NCI-H2107 treated with DMSO at 0.1 percent for 48 hours (cell line): ENCODE measurements around the gene ENOX1.

ENCODE experiments used
- DNase-seq: peaks from one replicate; lab custom pipeline; 2025; ENCODE audit not compliant: unreplicated experiment; lab: John Stamatoyannopoulos, UW

The ENOX1 gene

DNA sequence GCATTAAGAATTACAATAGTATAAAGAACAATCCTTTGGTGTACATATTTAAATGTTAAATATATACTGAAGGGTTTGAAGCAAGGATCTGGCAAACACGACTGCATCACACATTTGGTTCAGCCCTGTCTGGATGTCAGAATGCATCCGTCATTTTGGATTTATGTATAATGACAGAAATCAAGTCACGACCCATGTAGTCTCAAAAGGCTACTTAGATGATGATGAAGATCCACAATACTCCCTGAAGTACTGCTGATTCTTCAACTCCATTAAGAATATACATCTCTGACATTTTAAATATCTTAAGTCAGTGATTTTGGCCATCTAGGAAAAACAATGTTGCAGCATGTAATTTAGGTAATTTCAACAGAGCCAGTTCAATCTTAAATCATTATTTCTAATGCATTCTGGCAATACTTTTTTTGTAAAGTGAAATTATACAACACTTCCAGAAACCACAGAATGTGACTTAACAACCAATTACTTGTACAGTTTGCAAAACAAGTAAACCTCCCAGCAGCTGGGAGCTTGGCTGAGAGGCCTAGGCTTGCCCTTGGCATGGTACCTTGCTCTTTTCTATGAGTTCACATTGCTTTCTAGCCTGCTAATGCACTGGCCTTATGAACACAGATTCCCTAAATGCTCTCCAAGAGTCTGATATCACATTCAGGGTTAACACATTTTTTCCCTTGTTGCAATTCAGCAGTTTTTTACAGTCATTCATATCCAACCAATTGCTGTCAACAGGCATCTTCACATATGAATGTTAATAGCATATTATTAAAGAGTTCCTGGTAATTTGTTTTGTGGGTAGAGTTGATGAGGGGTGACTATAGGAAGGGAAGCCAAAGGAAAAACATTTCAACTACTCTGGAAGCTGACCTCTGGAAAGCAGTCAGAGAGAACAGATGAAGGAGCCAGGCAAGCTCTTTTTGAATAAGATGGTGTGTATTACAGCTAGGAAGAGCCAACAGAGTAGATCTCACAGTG is 175.2 kb downstream of the ENOX1 start:
- no peak for DNase-seq

DNA sequence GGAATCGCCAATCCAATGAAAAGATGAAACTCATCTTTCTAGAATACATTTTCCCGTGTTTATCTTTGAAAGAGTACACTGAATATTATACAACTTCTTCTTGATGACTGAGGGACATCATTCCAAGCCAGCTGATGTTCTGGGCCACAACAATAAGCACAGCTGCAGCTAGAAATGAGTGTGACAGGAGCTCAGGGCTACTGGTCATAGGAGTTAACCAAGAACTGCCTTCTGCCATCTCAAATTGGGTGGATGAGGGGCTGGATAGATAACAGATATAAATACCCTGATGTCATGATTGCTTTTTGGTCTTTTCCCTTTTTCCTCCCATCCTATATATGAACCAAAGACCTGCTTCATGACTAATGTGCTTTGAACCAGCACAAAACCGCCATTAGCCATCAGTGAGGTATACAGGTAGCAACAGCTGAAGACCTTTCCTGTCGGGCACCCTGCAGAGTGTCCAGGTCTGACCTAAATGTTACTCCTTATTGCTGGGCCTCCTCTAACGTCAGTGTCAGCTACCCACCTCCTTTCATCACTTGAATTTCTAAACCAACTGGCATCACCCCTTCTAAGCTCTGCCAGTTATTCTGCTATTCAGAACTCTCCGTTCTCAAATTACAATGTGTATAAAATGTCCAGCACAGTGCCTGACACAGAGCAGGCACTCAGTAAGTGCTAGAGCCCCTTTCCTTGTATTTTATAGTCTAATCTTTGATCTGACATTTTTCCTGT is 178.2 kb downstream of the ENOX1 start:
- peak; percentile 10 for DNase-seq

- no peak for DNase-seq
Measured at GRCh38 chr13:43597599-43597945, 189.2 kb downstream of the ENOX1 start.

GRCh38 chr13:43596924-43597598 is 189.7 kb downstream of the ENOX1 start:
- DNase-seq: no peak

DNA sequence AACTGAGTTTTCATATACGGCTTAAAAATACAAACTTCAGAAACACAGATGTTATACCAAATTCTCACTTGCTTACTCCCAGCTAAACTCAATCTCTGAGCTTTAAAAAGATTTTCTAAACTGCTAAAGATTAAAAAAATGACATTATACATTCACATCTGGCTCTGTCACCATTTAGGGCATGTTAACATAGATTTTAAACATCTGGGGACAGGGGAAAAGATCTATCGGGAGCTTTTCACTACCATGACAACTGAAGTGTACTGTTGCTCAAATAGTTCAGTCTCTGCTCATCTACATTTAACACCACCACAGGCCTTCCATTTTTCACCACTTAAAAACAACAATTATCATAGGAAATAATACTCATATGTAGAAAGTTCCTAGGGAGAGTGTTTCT is 190.8 kb downstream of the ENOX1 start:
- no peak for DNase-seq

DNA sequence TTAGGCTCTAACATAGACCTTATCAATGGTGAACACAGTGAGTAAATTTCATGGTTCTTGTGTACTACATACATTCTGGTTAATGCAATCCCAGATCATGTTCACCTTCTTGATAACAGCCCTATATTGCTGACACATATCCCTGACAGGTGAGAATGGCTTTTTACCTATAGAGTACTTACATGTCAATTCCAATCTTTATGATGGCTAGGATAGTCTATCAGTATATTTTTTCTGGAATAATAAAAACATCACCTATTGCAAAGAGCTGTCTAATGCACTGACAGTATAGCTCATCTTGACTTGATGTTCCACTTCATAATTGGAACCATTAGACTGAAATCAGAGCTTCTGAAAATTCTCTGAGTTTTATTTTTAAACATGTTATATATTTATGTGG is 199.4 kb downstream of the ENOX1 start:
- DNase-seq: no peak

- DNase-seq: no peak
Measured at GRCh38 chr13:43584751-43585150, 202.0 kb downstream of the ENOX1 start.

DNA sequence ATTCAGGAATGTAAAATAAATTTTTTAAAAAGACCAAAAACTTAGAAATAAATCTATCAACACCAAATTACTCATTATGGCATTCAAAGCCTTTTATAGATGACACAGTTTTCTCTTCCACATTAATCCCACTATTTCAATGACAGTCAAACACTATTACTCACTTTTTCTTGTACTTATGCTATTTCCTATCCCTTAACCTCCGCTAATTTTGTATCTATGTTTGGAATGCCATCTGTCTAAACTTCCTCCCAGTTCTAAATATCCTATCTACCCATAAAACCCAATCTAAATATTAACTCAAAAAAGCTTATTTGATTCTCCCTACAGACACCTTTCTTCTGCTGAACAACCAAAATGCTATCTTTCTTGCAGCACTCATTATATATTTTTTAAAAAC is 203.5 kb downstream of the ENOX1 start:
- no peak for DNase-seq

DNA sequence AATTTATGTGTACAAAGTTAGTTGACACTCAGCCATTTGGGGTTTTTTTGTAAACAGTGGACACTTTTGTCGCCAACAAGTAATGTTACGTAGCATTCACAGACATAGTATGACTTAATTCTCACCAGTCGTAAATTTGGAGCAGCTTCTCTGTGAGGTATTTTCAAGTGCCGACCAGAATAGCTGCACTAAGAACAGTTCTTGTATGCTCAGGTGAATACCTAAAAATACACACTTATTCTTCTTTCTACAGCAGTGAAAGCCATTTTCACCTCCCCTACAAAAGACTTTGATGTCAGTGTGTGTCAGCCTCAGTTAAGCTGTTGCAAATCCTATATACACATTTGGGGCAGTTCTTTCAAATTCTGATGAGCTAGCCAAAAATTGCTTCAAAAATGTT is 206.5 kb downstream of the ENOX1 start:
- no peak for DNase-seq

DNA sequence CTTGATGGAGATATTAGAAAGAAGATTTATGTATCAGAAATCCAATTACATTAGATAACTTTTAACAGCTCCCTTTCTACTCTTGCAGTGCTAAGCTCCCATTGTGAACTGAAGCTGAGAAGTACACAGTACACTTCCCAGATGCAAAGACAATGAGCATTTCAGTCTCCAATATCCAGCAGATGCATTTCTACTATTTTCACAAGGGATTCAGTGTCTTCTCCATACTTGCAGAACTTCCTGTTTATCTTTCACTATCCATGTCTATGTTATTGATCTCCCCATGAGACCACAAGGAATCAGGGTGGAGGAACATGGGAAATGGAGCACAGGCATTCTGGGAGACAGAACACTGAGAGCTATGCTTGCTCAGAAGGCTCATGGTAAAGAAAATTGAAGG is 207.5 kb downstream of the ENOX1 start:
- no peak for DNase-seq

DNA sequence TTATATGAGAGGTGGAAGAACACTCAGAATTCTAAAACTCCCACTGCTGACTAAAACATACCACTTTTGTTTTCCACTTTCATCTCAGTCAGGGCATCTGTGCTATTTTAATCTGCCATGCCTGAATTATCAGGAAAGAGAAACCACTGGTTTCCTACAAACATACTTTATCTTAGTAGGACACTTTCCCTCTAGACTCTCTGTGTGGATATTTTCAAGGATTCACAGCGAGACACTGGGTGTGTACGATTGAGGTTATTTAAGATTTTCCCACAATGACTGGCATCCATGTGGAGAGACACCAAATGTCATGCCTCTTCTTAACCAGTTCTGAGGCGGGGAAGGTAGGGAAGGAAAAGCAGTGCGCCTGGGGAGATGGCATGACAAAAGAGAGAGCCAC is 212.2 kb downstream of the ENOX1 start:
- no peak for DNase-seq

DNA sequence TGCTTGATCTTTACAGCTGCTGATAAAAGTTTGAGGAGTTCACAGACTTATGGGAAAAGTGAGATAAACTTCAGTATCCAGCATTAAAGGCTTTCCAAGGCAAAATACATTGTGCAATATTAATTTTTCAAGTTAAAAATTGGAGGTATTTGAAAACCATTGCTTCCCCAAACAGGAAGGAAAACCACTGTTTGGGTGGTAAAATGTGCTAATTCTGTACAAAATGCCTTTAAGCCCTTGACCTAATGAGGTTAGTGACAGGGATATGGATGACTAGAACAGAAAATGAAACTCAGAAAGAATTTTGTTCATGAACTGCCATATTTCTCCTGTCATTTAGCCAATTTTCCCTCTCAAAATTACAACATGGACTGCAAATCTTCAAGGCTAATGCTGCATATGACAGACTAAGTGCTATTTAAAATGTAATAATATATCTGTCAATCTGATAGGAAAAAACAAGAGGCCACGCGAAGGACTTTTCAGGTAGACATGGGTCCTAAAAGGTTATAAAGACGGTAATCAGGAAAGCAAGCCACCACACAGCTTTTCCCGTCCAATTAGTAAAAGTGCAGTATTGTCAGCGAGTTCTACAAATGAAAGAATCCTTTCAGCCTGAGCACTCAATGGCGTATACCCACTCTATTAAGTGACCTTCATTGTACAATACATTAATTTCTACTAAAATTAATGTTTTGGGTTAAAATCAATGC is 212.8 kb downstream of the ENOX1 start:
- no peak for DNase-seq

DNA sequence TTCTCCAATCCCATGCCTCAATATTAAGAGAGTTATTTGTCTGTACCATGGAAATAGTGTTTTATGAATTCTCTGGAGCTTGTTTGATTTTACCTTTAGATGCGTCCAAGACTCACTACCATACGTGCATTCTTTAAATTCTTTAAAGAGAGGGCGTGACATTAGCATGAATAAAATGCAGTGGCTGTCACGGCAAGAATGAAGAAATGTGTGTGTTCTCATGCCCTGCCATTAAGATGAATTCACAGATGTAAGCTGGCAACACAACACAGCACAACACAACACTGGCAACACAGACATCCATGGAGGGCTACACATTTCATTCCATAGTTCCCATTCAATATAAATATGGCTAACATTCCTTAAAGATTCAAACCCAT is 213.4 kb downstream of the ENOX1 start:
- no peak for DNase-seq

GRCh38 chr13:43572656-43573360 is 214.0 kb downstream of the ENOX1 start:
- no peak for DNase-seq

- no peak for DNase-seq
Measured at GRCh38 chr13:43569658-43570057, 217.1 kb downstream of the ENOX1 start.

DNA sequence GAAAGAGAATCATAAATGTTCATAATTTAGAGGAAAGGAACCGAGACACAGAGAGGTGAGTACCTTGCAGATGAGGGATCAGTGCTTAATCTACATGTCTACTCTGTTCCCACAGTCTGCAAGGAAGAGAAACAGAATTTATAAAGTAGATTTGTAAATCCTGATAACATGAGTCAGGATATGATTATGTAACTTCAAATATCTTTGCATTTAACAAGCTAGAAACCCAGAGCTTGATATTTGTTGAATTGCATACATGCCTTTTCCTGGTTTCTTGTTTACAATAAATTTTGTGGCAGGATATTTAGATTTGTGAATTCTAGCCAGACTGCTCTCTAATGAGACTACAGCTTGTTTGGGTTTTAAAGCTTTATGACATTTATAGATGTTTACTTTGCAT is 219.2 kb downstream of the ENOX1 start:
- DNase-seq: no peak

DNA sequence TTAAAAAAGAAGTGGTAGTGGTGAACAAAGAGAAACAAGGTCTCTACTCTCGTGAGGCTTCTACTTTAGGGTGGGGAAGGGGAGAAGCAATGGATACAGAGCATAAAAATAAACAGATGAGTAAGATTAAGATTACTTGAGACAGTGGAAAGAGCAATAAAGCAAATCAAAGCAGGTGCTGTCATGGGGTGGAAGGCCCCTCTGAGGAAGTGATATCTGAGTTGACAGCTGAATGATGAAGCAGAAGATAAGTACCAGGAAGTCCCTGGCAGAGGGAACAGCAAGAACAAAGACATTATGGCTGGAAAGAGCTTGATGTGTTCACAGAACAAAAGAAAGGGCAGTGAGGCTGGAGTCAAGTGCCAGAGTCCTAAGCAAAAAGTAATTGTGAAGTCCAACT is 221.8 kb downstream of the ENOX1 start:
- no peak for DNase-seq

- no peak for DNase-seq
Measured at GRCh38 chr13:43561081-43561480, 225.7 kb downstream of the ENOX1 start.

GRCh38 chr13:43558939-43559338 is 227.8 kb downstream of the ENOX1 start:
- no peak for DNase-seq

GRCh38 chr13:43558326-43558725 is 228.4 kb downstream of the ENOX1 start:
- DNase-seq: no peak

- no peak for DNase-seq
Measured at GRCh38 chr13:43555667-43556066, 231.1 kb downstream of the ENOX1 start.
